KMS-11 (cell line): ENCODE measurements around the gene ID3.
A peak's percentile ranks its signal among the peaks of the same experiment; 100 is the strongest.

ENCODE experiments used
- H2AFZ ChIP-seq: fragments of 200-600 bp; sonication (generic); 2 replicates; pipeline ENCODE4 v1.6.1; 2016; ENCODE audit warnings: antibody characterized with exemption, mixed run types, low read depth
- H3K27ac ChIP-seq: fragments of 200-600 bp; sonication (generic); 2 replicates; pipeline ENCODE4 v1.6.1; 2016; ENCODE audit warnings: mild to moderate bottlenecking, mixed run types
- H3K27me3 ChIP-seq: fragments of 200-600 bp; sonication (generic); 2 replicates; pipeline ENCODE4 v1.6.1; 2017; ENCODE audit warnings: mild to moderate bottlenecking, low read depth, mixed run types, moderate library complexity; ENCODE audit not compliant: insufficient read depth
- H3K36me3 ChIP-seq: fragments of 200-600 bp; sonication (generic); 2 replicates; pipeline ENCODE4 v1.6.1; 2017; ENCODE audit warnings: mild to moderate bottlenecking, mixed run types; ENCODE audit not compliant: insufficient read depth
- H3K4me1 ChIP-seq: fragments of 200-600 bp; sonication (generic); 2 replicates; pipeline ENCODE4 v1.6.1; 2016; ENCODE audit warnings: mild to moderate bottlenecking, low read depth, mixed run types; ENCODE audit not compliant: poor library complexity, severe bottlenecking
- H3K4me2 ChIP-seq: fragments of 200-600 bp; sonication (generic); 2 replicates; pipeline ENCODE4 v1.7.0; 2016; ENCODE audit warnings: mild to moderate bottlenecking, mixed run types
- H3K4me3 ChIP-seq: fragments of 200-600 bp; sonication (generic); IDR thresholded peaks from 2 replicates; pipeline ENCODE4 v1.6.1; 2017; ENCODE audit warnings: low read depth, low read length, mixed read lengths; ENCODE audit not compliant: insufficient read depth
- H3K79me2 ChIP-seq: fragments of 200-600 bp; sonication (generic); 2 replicates; pipeline ENCODE4 v1.6.1; 2016; ENCODE audit warnings: low read depth, mixed run types; ENCODE audit not compliant: insufficient read depth
- H3K9ac ChIP-seq: fragments of 200-600 bp; sonication (generic); 2 replicates; pipeline ENCODE4 v1.6.1; 2016; ENCODE audit warnings: mild to moderate bottlenecking, mixed run types
- H4K20me1 ChIP-seq: fragments of 200-600 bp; sonication (generic); 2 replicates; pipeline ENCODE4 v1.6.1; 2016; ENCODE audit warnings: mild to moderate bottlenecking, mixed run types; ENCODE audit not compliant: insufficient read depth
- TF ChIP-seq, protein P1 (sequence below): fragments of 200-600 bp; sonication (generic); conservative IDR thresholded peaks from 2 replicates; pipeline ENCODE4 v1.6.1; 2017; ENCODE audit warnings: low read depth, mild to moderate bottlenecking, antibody characterized with exemption, low read length, moderate library complexity, mixed read lengths

The ID3 gene

DNA sequence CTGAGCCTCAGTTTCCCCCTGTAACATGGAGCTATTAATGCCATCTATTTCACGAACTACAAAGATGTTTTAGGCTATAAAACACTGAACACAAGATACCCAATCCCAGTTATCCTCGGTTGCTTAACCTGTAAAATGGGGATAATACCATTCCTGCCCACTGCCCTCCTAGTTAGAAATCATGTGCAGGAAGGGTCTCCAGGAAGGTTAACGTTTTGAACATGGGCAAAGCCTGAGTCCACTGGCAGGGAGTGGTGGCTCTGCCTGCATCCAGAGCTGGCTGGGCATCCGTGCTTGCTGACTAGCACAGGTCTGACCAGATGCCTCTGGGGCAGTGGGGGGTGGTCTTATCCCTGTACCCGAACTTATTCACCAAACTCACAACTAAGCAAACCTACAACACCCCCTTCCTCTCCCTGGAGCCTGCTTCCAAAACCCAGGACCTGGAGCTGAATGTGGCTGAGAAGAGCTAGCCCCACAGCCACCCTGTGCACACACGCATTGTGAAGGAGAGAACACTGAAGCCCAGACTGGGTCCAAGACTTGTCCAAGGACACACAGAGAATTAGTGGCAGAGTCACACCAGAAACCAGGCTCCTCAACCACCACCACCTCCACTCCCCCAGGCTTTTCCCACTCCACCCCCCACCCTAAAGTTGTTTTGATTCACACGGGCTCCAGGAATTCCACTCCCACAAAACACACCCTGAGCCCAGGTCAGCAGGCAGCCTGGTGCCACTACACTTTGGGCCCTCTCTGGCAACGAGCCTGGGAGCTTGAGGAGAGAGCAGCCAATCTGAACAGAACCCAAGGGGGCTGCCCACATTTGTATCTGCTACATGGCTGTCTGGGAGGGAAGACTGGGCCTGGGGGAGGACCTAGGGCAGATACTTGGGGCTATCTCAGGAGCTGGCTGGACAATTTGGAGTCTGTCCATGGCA lies 29.9 kb downstream of the ID3 start:
- TF ChIP-seq, protein P1, sequence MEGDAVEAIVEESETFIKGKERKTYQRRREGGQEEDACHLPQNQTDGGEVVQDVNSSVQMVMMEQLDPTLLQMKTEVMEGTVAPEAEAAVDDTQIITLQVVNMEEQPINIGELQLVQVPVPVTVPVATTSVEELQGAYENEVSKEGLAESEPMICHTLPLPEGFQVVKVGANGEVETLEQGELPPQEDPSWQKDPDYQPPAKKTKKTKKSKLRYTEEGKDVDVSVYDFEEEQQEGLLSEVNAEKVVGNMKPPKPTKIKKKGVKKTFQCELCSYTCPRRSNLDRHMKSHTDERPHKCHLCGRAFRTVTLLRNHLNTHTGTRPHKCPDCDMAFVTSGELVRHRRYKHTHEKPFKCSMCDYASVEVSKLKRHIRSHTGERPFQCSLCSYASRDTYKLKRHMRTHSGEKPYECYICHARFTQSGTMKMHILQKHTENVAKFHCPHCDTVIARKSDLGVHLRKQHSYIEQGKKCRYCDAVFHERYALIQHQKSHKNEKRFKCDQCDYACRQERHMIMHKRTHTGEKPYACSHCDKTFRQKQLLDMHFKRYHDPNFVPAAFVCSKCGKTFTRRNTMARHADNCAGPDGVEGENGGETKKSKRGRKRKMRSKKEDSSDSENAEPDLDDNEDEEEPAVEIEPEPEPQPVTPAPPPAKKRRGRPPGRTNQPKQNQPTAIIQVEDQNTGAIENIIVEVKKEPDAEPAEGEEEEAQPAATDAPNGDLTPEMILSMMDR, result no peak
- H3K79me2 ChIP-seq, result peaks cover 50% of the 10 kb centered on the region
- H2AFZ ChIP-seq, result no peak overlapping the region
- peak overlapping the region; percentile 87 for H3K27ac ChIP-seq
- peak overlapping the region; percentile 98 for H3K4me2 ChIP-seq
- H3K27me3 ChIP-seq, result no peaks in the 10 kb centered on the region
- H3K4me1 ChIP-seq, result peaks cover 74% of the 10 kb centered on the region
- peak overlapping the region; percentile 96 for H3K9ac ChIP-seq
- no peaks in the 10 kb centered on the region for H3K36me3 ChIP-seq
- peak overlapping the region; percentile 27 for H3K4me3 ChIP-seq
- no peaks in the 10 kb centered on the region for H4K20me1 ChIP-seq

DNA sequence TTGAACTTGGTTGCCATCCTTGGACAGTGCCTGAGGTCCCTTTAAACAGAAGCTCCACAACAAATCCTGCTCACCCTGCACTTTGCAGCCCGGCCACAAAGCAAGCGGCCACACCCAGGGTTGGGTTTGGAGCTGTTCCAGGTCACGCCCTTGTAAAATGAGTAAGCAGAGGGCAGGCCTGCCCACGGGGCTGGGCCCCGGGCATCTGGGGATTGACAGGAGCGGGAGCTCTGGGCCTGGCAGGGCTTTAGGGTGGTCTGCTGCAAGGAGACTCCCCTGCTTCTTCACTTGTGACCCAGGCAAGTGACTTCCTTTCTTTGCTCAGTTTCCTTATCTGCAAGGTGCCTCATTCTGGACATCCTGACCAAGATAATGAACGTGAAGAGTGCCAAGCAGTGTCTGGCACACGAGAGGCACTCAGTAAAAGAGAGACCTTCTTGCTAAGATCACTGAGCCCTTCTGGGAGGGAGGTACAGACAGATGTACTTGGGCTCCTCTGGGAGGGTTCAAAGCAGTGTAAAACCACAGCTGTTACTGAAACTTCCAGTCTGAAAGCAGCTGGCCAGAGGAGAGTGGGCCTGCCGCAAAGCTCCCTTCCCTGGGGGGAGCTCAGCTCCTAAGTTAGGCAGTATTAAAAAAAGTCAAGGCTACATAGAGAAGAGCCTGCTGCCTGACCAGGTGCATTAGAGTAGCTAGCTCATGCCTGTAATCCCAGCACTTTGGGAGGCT lies 30.9 kb downstream of the ID3 start:
- H3K27ac ChIP-seq, result peak overlapping the region; percentile 87
- H3K27me3 ChIP-seq, result no peaks in the 10 kb centered on the region

DNA sequence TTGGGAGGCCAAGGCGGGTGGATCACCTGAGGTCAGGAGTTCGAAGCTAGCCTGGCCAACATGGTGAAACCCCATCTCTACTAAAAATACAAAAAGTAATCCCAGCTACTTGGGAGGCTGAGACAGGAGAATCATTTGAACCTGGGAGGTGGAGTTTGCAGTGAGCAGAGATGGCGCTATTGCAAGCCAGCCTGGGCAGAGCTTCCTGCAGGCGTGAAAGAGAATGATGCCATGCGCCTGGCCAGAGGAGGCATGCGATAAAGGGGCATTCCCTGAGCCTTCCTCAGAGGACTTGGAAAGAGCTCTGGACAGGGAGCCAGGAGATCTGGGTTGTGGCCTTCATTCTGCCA lies 31.4 kb downstream of the ID3 start:
- no peaks in the 10 kb centered on the region for H3K27me3 ChIP-seq
- peaks cover 74% of the 10 kb centered on the region for H3K4me1 ChIP-seq
- peak overlapping the region; percentile 87 for H3K27ac ChIP-seq
- no peaks in the 10 kb centered on the region for H4K20me1 ChIP-seq
- H3K4me2 ChIP-seq, result peak overlapping the region; percentile 98
- TF ChIP-seq, protein P1, result 0 out of 2 replicates have a peak, but pooled peaks have one; percentile 25
- H3K9ac ChIP-seq, result peak overlapping the region; percentile 96; the same call in 1 of the 2 replicates
- H2AFZ ChIP-seq, result no peak overlapping the region
- H3K4me3 ChIP-seq, result peak overlapping the region; percentile 7
- H3K79me2 ChIP-seq, result peaks cover 65% of the 10 kb centered on the region
- H3K36me3 ChIP-seq, result peaks cover 5% of the 10 kb centered on the region; the same call in 1 of the 2 replicates

More for the DNA sequence above, 30.9 kb downstream of the ID3 start:
- TF ChIP-seq, protein P1, result no peak
- H3K4me2 ChIP-seq, result peak overlapping the region; percentile 98
- peak overlapping the region; percentile 96; the same call in 1 of the 2 replicates for H3K9ac ChIP-seq
- H2AFZ ChIP-seq, result no peak overlapping the region
- peaks cover 74% of the 10 kb centered on the region for H3K4me1 ChIP-seq
- no peaks in the 10 kb centered on the region for H4K20me1 ChIP-seq
- peaks cover 60% of the 10 kb centered on the region for H3K79me2 ChIP-seq
- no peak overlapping the region for H3K4me3 ChIP-seq
- H3K36me3 ChIP-seq, result no peaks in the 10 kb centered on the region

DNA sequence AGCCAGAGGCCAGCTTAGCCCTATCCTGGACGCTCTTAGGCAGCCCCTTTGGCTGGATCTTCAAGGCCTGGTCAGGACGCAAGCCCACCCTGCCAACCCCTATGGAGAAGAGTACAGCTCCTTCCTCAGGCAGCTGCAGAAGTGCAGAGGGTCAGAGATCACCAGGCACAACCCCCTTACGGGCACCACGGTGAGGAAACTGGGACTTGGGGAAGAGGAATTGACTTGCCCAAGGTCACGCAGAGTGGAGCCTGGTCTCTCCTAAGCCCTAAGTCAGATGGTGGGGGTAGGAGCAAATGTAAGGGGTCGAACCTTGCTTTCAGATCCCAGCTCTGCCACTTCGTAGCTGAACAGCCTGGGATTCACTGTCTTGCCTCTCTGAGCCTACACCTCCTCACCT lies 31.9 kb downstream of the ID3 start:
- Histone ChIP-seq H4K20me1 (no peaks in the 10 kb centered on the region), H3K36me3 (peaks cover 10% of the 10 kb centered on the region; the same call in 1 of the 2 replicates), H3K4me2 (peak overlapping the region; percentile 98), H3K27ac (peak overlapping the region; percentile 87), H3K4me1 (peaks cover 74% of the 10 kb centered on the region), H2AFZ (no peak overlapping the region), H3K4me3 (peak overlapping the region; percentile 7), H3K79me2 (peaks cover 70% of the 10 kb centered on the region), H3K27me3 (no peaks in the 10 kb centered on the region), H3K9ac (peak overlapping the region; percentile 96; the same call in 1 of the 2 replicates)
- TF ChIP-seq, protein P1, result no peak; the same call in 1 of the 2 replicates
